ENCODE results near the gene KATNBL1.

DNA sequence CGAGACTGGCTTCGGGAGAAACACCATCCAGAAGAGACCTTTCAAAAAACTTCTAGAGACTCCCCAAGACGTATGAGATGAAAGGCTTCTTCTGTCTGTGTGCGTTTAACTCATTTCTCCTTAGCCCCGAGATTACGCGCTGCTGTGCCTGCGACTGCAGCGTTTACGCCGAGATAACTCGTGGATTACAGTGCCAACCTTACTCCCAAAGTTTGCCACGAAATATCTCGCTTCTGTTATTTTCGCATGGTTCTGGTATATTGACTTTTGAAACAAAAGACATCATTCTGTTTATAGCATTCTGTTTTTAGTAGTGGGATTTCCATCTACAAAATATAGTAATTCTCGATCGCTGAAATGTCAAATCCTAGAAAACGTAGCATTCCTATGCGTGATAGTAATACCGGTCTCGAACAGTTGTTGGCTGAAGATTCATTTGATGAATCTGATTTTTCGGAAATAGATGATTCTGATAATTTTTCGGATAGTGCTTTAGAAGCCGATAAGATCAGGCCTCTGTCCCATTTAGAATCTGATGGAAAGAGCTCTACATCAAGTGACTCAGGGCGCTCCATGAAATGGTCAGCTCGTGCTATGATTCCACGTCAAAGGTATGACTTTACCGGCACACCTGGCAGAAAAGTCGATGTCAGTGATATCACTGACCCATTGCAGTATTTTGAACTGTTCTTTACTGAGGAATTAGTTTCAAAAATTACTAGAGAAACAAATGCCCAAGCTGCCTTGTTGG lies 107.5 kb downstream of the KATNBL1 start:
- TF ChIP-seq, protein P1, sequence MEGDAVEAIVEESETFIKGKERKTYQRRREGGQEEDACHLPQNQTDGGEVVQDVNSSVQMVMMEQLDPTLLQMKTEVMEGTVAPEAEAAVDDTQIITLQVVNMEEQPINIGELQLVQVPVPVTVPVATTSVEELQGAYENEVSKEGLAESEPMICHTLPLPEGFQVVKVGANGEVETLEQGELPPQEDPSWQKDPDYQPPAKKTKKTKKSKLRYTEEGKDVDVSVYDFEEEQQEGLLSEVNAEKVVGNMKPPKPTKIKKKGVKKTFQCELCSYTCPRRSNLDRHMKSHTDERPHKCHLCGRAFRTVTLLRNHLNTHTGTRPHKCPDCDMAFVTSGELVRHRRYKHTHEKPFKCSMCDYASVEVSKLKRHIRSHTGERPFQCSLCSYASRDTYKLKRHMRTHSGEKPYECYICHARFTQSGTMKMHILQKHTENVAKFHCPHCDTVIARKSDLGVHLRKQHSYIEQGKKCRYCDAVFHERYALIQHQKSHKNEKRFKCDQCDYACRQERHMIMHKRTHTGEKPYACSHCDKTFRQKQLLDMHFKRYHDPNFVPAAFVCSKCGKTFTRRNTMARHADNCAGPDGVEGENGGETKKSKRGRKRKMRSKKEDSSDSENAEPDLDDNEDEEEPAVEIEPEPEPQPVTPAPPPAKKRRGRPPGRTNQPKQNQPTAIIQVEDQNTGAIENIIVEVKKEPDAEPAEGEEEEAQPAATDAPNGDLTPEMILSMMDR (IDR thresholded peaks at IDR 0.05) = peak in 1 of 7 experiments; percentile 6
- TF ChIP-seq POLR2A (IDR thresholded peaks at IDR 0.05) = no peak
